ENCODE measurements around the gene POLR2F.

- TF ChIP-seq POLR2A (IDR thresholded peaks at IDR 0.05) (no peak), POLR2AphosphoS5 (IDR thresholded peaks at IDR 0.05) (no peak), CTCF (IDR thresholded peaks at IDR 0.05) (no peak)
Measured at GRCh38 chr22:37972527-37972926, 19.0 kb downstream of the POLR2F start.

Data from suprapubic skin (tissue), 4 donors.